H1 (cell line): ENCODE results near the gene TRIM77. TPM values are rescaled to one million over a fixed set of nuclear protein-coding genes. Genes with fewer than 3 reads are reported as not detected.
A peak's percentile ranks its signal among the peaks of the same experiment; 100 is the strongest.

Experiments
- CTCF ChIA-PET: fragments of 300-600 bp; sonication (Branson Sonifier 250); formaldehyde crosslinking; loops from one replicate; lab custom pipeline; 2021; ENCODE audit not compliant: partially characterized antibody; lab: Charles Lee
- POLR2A ChIA-PET: fragments of 300-600 bp; sonication (Branson Sonifier 250); formaldehyde crosslinking; loops from one replicate; lab custom pipeline; 2021; ENCODE audit warnings: inconsistent platforms; ENCODE audit not compliant: partially characterized antibody; lab: Charles Lee
- DNase-seq, 2 experiments: peaks; one replicate each; pipeline versions ENCODE4 v3.0.0 to v3.0.0-alpha.2; 2010 to 2022; ENCODE audit warnings: low spot score in 2 of 2, low read depth in 1 of 2, mixed read lengths in 1 of 2
- FAIRE-seq: peaks from 2 replicates; lab custom pipeline; 2011; peaks lifted over from hg19 to GRCh38; lab: Jason Lieb, UNC
- H2AFZ ChIP-seq: 2 replicates; pipeline ENCODE4 v1.8.1; 2012; ENCODE audit warnings: low read length, inconsistent platforms
- H2AK5ac ChIP-seq: 2 replicates; pipeline ENCODE4 v1.6.1; 2013; ENCODE audit warnings: low read depth, low read length
- H2BK120ac ChIP-seq: replicated peaks from 2 replicates; pipeline ENCODE3; 2013; ENCODE audit warnings: low read depth, low read length, inconsistent platforms
- H2BK12ac ChIP-seq: 2 replicates; pipeline ENCODE4 v1.6.1; 2013; ENCODE audit warnings: low read depth, low read length
- H2BK15ac ChIP-seq: 2 replicates; pipeline ENCODE4 v1.6.1; 2013; ENCODE audit warnings: low read length
- H2BK20ac ChIP-seq: 2 replicates; pipeline ENCODE4 v1.6.1; 2013; ENCODE audit warnings: low read length
- H2BK5ac ChIP-seq: 2 replicates; pipeline ENCODE4 v1.6.1; 2013; ENCODE audit warnings: low read depth, low read length
- H3K14ac ChIP-seq: 2 replicates; pipeline ENCODE4 v1.6.1; 2013; ENCODE audit warnings: inconsistent platforms; ENCODE audit not compliant: insufficient read length
- H3K18ac ChIP-seq: 2 replicates; pipeline ENCODE4 v1.6.1; 2013; ENCODE audit warnings: low read length; ENCODE audit errors: extremely low read depth
- H3K23ac ChIP-seq: 2 replicates; pipeline ENCODE4 v1.6.1; 2013; ENCODE audit warnings: inconsistent platforms; ENCODE audit not compliant: insufficient read length
- H3K23me2 ChIP-seq: 2 replicates; pipeline ENCODE4 v1.6.1; 2013; ENCODE audit warnings: low read depth, low read length
- H3K27ac ChIP-seq: 2 replicates; pipeline ENCODE4 v1.6.1; 2011; ENCODE audit warnings: low read depth, low read length, inconsistent platforms
- H3K27me3 ChIP-seq, 4 experiments: replicated peaks in 1 of 4; 1 replicate in 1 of 4; 2 replicates in 3 of 4; pipeline versions ENCODE4 v1.6.1 to v1.8.1; 2011 to 2013; ENCODE audit warnings: low read length in 3 of 4, mild to moderate bottlenecking in 3 of 4, inconsistent platforms in 2 of 4, mixed read lengths in 2 of 4, moderate library complexity in 1 of 4; ENCODE audit not compliant: control insufficient read depth in 3 of 4, insufficient read depth in 3 of 4; ENCODE audit errors: extremely low read depth in 1 of 4
- H3K36me3 ChIP-seq, 4 experiments: 2 replicates each; pipeline versions ENCODE4 v1.6.1 to v1.8.1; 2011 to 2013; ENCODE audit warnings: mild to moderate bottlenecking in 4 of 4, low read length in 3 of 4, moderate library complexity in 2 of 4, control low read depth in 1 of 4, inconsistent platforms in 1 of 4; ENCODE audit not compliant: insufficient read depth in 4 of 4, control insufficient read depth in 2 of 4
- H3K4ac ChIP-seq: replicated peaks from 2 replicates; pipeline ENCODE3; 2013; ENCODE audit warnings: low read length, low read depth, mixed read lengths, inconsistent platforms; ENCODE audit not compliant: insufficient read length
- H3K4me1 ChIP-seq, 4 experiments: replicated peaks in 1 of 4; 1 replicate in 1 of 4; 2 replicates in 3 of 4; pipeline versions ENCODE4 v1.6.1 to v1.8.1; 2011 to 2013; ENCODE audit warnings: low read length in 3 of 4, inconsistent platforms in 2 of 4, mixed read lengths in 1 of 4; ENCODE audit not compliant: insufficient read depth in 4 of 4, control insufficient read depth in 3 of 4
- H3K4me2 ChIP-seq, 2 experiments: 2 replicates each; pipeline versions ENCODE4 v1.6.1 to v1.8.1; 2011 to 2013; ENCODE audit warnings: low read depth in 2 of 2, low read length in 2 of 2, control low read depth in 1 of 2, inconsistent platforms in 1 of 2, mild to moderate bottlenecking in 1 of 2; ENCODE audit not compliant: insufficient read depth in 1 of 2
- H3K4me3 ChIP-seq, 4 experiments: fragments of 200-600, 300-600 bp in 1 of 4; sonication (generic), shearing (Covaris generic), sonication (Bioruptor Twin) in 1 of 4; 2 replicates each; pipeline versions ENCODE4 v1.5.1 to v1.8.1; 2011 to 2016; ENCODE audit warnings: low read length in 4 of 4, low read depth in 3 of 4, control low read depth in 2 of 4, inconsistent platforms in 2 of 4, mild to moderate bottlenecking in 2 of 4, mixed read lengths in 1 of 4, moderate library complexity in 1 of 4; ENCODE audit not compliant: insufficient read depth in 2 of 4; ENCODE audit errors: extremely low read depth in 1 of 4
- H3K56ac ChIP-seq: replicated peaks from 2 replicates; pipeline ENCODE3; 2013; ENCODE audit warnings: low read depth, mild to moderate bottlenecking, mixed read lengths, low read length, inconsistent platforms; ENCODE audit not compliant: insufficient read length
- H3K79me1 ChIP-seq: 2 replicates; pipeline ENCODE4 v1.6.1; 2013; ENCODE audit warnings: low read depth, low read length, control low read depth
- H3K79me2 ChIP-seq, 2 experiments: 2 replicates each; pipeline versions ENCODE4 v1.6.1 to v1.8.1; 2012 to 2013; ENCODE audit warnings: low read length in 2 of 2, mild to moderate bottlenecking in 2 of 2, inconsistent platforms in 1 of 2; ENCODE audit not compliant: insufficient read depth in 2 of 2, control insufficient read depth in 1 of 2
- H3K9ac ChIP-seq, 4 experiments: replicated peaks in 1 of 4; 1 replicate in 1 of 4; 2 replicates in 3 of 4; pipeline versions ENCODE4 v1.6.1 to v1.8.1; 2011 to 2013; ENCODE audit warnings: low read depth in 3 of 4, low read length in 3 of 4, control low read depth in 2 of 4, mild to moderate bottlenecking in 2 of 4, moderate library complexity in 2 of 4, inconsistent platforms in 1 of 4; ENCODE audit errors: extremely low read depth in 1 of 4
- H3K9me3 ChIP-seq, 2 experiments: 2 replicates each; pipeline versions ENCODE4 v1.6.1 to v1.8.1; 2012 to 2013; ENCODE audit warnings: mild to moderate bottlenecking in 2 of 2, moderate library complexity in 2 of 2, control low read depth in 1 of 2, inconsistent platforms in 1 of 2, low read depth in 1 of 2, low read length in 1 of 2, mixed read lengths in 1 of 2; ENCODE audit not compliant: insufficient read depth in 2 of 2
- H4K20me1 ChIP-seq, 2 experiments: replicated peaks in 1 of 2; 2 replicates each; pipeline versions ENCODE3 to v1.8.1; 2011 to 2013; ENCODE audit warnings: inconsistent platforms in 2 of 2, low read length in 2 of 2, mild to moderate bottlenecking in 1 of 2; ENCODE audit not compliant: insufficient read depth in 2 of 2, control insufficient read depth in 1 of 2
- H4K5ac ChIP-seq: 2 replicates; pipeline ENCODE4 v1.6.1; 2013; ENCODE audit warnings: low read length, low read depth, mixed read lengths, inconsistent platforms; ENCODE audit not compliant: insufficient read length
- H4K8ac ChIP-seq: 2 replicates; pipeline ENCODE4 v1.8.0; 2013; ENCODE audit warnings: mild to moderate bottlenecking, moderate library complexity, low read length, inconsistent platforms; ENCODE audit not compliant: insufficient read depth; ENCODE audit errors: extremely low read depth
- H4K91ac ChIP-seq: replicated peaks from 2 replicates; pipeline ENCODE3; 2013; ENCODE audit warnings: low read length, mixed read lengths, inconsistent platforms; ENCODE audit not compliant: insufficient read length
- ATF3 ChIP-seq: IDR thresholded peaks from 2 replicates; pipeline ENCODE4 v1.6.1; 2011; ENCODE audit warnings: low read depth, mild to moderate bottlenecking, low read length; ENCODE audit not compliant: insufficient read depth
- BACH1 ChIP-seq: IDR thresholded peaks from 2 replicates; pipeline ENCODE4 v1.6.1; 2012; ENCODE audit warnings: low read length, improper control_type of control experiment
- CEBPB ChIP-seq: IDR thresholded peaks from 2 replicates; pipeline ENCODE4 v1.6.1; 2012; ENCODE audit warnings: low read depth, low read length
- CTCF ChIP-seq, 3 experiments: IDR thresholded peaks; 1 replicate in 2 of 3; 2 replicates in 1 of 3; pipeline versions ENCODE4 v1.5.1 to v1.6.1; 2011; ENCODE audit warnings: low read length in 3 of 3, mild to moderate bottlenecking in 3 of 3, inconsistent platforms in 2 of 3, low read depth in 1 of 3, moderate library complexity in 1 of 3; ENCODE audit not compliant: insufficient read depth in 1 of 3; ENCODE audit errors: control extremely low read depth in 1 of 3
- EZH2 ChIP-seq: fragments of 200-600 bp; sonication (generic); IDR thresholded peaks from 2 replicates; pipeline ENCODE4 v1.7.1; 2012; ENCODE audit warnings: low read depth, mild to moderate bottlenecking, moderate library complexity, low read length, inconsistent platforms; ENCODE audit not compliant: severe bottlenecking
- NRF1 ChIP-seq: IDR thresholded peaks from 2 replicates; pipeline ENCODE4 v1.6.1; 2011; ENCODE audit warnings: mild to moderate bottlenecking, low read depth, low read length, improper control_type of control experiment
- POLR2A ChIP-seq, 2 experiments: IDR thresholded peaks; 1 replicate in 1 of 2; 2 replicates in 1 of 2; pipeline ENCODE4 v1.6.1; 2011; ENCODE audit warnings: low read depth in 2 of 2, low read length in 2 of 2, mild to moderate bottlenecking in 2 of 2; ENCODE audit errors: control extremely low read depth in 1 of 2
- POU5F1 ChIP-seq: IDR thresholded peaks from 2 replicates; pipeline ENCODE4 v1.6.1; 2011; ENCODE audit warnings: low read depth, mild to moderate bottlenecking, low read length, moderate library complexity
- RXRA ChIP-seq: IDR thresholded peaks from 2 replicates; pipeline ENCODE4 v1.6.1; 2011; ENCODE audit warnings: low read depth, mild to moderate bottlenecking, low read length, moderate library complexity; ENCODE audit not compliant: insufficient read depth
- SIX5 ChIP-seq: IDR thresholded peaks from 2 replicates; pipeline ENCODE4 v1.6.1; 2011; ENCODE audit warnings: mild to moderate bottlenecking, low read depth, low read length
- SP4 ChIP-seq: IDR thresholded peaks from 2 replicates; pipeline ENCODE4 v1.6.1; 2012; ENCODE audit warnings: low read length, inconsistent platforms
- WGBS, 2 experiments: shearing (Covaris generic) in 1 of 2; methylation state at CpG; one replicate each; pipeline versions ENCODE4 v1.1.6 to v1.1.7; 2013 to 2015; ENCODE audit warnings: low lambda C conversion rate in 2 of 2, mixed read lengths in 2 of 2, inconsistent platforms in 1 of 2, low coverage in 1 of 2, missing lambda C conversion rate in 1 of 2; ENCODE audit not compliant: insufficient replicate concordance in 2 of 2, insufficient coverage in 1 of 2, insufficient read length in 1 of 2; ENCODE audit errors: extremely low coverage in 1 of 2, missing lambda C conversion rate in 1 of 2; 5-methylcytosine and 5-hydroxymethylcytosine counted together
- polyA plus RNA-seq, 7 experiments: library from polyadenylated mRNA; depleted of rRNA in 3 of 7; stranded (reverse) in 5 of 7; unstranded in 2 of 7; fragments of >200 nt in 5 of 7; fragments of 200-250 nt in 2 of 7; gene quantifications; 1 replicate in 5 of 7; 2 replicates in 1 of 7; 4 replicates in 1 of 7; pipeline versions ENCODE4 v1.2.1 to v1.2.3, GENCODE V29; 2011 to 2013; ENCODE audit warnings: missing spikeins in 2 of 7, mixed read lengths in 2 of 7
- total RNA-seq: library from RNA; stranded (reverse); fragmentation: NEBNext Ultra II Directional; extraction: Animal tissue kit (Norgen Biotek cat#: 25700); gene quantifications from 2 replicates; pipeline ENCODE4 v1.2.1, GENCODE V29; 2021

TRIM77 gene
- total and polyA plus RNA-seq, 2 of the 8 experiments (the other 6 are each of a cell fraction or from before 2014, with no cell fraction given): not detected

- FAIRE-seq (no peak), DNase-seq (no peak)
- no peak overlapping the region for H2BK15ac ChIP-seq
- 88% methylated on average over 3 of the region's 3 CpGs; no CpG with 5 or more reads in 1 of the 2 experiments for WGBS, 2 experiments
- H2BK5ac ChIP-seq: no peak overlapping the region
- no peaks in the 10 kb centered on the region for H3K9me3 ChIP-seq
- no peaks in the 10 kb centered on the region for H3K23me2 ChIP-seq
- no peaks in the 10 kb centered on the region for H4K20me1 ChIP-seq
- no peak overlapping the region for H3K18ac ChIP-seq
- H2AK5ac ChIP-seq: no peak overlapping the region
- TF ChIP-seq SIX5 (no peak), ATF3 (no peak), POLR2A (IDR thresholded peaks at IDR 0.05; ENCODE audit: control extremely low read depth in 1 of 2, low read depth in 2 of 2, low read length in 2 of 2) (no peak), POU5F1 (no peak), SP4 (no peak), BACH1 (no peak), NRF1 (no peak), CEBPB (no peak), CTCF (IDR thresholded peaks at IDR 0.05; ENCODE audit: control extremely low read depth in 1 of 3, insufficient read depth in 1 of 3, low read depth in 1 of 3, low read length in 3 of 3) (no peak), EZH2 (no peak), RXRA (no peak)
- no peak overlapping the region for H2BK20ac ChIP-seq
- H2BK120ac ChIP-seq: no peak overlapping the region
- no peak overlapping the region for H3K14ac ChIP-seq
- no peak overlapping the region for H4K5ac ChIP-seq
- H3K4me2 ChIP-seq: no peak overlapping the region
- no peak overlapping the region for H3K4me3 ChIP-seq
- H3K79me2 ChIP-seq: no peaks in the 10 kb centered on the region
- no peak overlapping the region for H3K4ac ChIP-seq
- no peak overlapping the region for H2BK12ac ChIP-seq
- no peak overlapping the region for H3K56ac ChIP-seq
- no peak overlapping the region for H3K9ac ChIP-seq
- POLR2A ChIA-PET: no interaction called here
- no peak overlapping the region for H3K27ac ChIP-seq
- H3K27me3 ChIP-seq: no peaks in the 10 kb centered on the region
- CTCF ChIA-PET: no interaction called here
- H3K4me1 ChIP-seq: no peaks in the 10 kb centered on the region
- H4K8ac ChIP-seq: peak overlapping the region; percentile 51; the same call in 1 of the 2 replicates
- no peaks in the 10 kb centered on the region for H3K36me3 ChIP-seq
- H3K23ac ChIP-seq: no peak overlapping the region
- peak overlapping the region; percentile 73; the same call in 1 of the 2 replicates for H2AFZ ChIP-seq
- no peaks in the 10 kb centered on the region for H3K79me1 ChIP-seq
- H4K91ac ChIP-seq: no peak overlapping the region
These were observed 27.0 kb downstream of the TRIM77 start for GRCh38 chr11:89737116-89737515.
